T1000 (cell line): ENCODE results near the gene WWC2.

Source experiments
- DNase-seq: peaks from one replicate; lab custom pipeline; 2025; ENCODE audit warnings: mixed read lengths; lab: John Stamatoyannopoulos, UW

Gene WWC2

DNA sequence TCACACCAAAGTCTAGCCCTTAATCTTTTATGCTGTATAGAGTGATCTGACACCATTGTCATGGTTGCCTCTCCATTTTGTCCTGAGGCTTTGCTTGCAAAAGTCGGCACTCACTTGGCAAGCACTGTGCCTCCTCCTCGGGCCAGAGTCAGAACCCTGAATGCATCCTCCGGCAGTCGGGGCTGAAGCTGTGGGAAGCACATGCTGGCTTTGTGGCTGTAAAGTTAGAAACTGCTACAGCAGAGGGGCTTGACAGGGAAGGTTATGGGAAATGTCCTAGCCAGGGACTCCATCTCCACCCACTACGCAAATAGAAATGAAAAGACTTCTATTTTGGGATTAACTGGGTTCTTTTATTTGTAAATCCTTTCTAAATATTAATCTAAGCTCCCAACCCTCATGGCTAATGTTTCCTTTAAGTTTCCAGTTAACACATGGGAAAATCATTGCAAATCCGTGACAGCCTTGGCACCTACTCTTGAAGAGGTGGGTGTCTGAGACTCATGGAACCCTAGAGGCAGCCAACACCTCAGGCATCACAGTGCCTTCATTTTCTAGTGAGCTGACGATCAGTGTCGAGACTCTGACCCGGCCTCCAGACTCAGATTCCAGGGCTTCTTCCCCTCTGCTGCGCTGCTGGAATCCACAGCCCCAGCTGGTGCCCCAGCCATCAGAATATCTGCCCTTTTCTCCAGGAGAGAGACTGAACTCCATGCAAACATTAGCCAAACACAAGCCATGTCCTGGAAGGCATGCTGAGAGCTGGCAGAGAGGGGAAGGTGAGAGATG lies 231.1 kb downstream of the WWC2 start:
- no peak for DNase-seq

- DNase-seq = no peak
Measured at GRCh38 chr4:183330841-183331240, 231.8 kb downstream of the WWC2 start.

DNA sequence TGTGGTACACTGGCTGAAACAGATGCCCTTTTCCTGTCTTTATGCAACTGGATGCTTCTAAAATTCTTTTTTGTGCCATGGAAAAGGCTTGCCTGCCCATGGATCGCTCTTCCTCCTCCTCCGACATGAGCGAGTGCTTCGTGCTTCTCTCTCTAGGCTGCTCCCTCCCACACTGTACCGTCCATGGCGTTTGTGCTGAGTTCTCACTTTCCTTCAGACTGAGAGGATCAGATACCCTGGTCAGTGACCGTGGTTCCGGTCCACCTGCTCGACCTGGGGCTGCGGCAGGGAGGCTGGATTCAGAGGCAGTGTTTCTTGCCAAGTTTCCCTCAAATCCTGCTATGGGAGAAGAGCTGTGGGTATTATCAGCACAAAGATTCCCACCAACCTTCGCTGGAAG lies 233.4 kb downstream of the WWC2 start:
- no peak for DNase-seq

- no peak for DNase-seq
Measured at GRCh38 chr4:183333202-183333601, 234.1 kb downstream of the WWC2 start.

GRCh38 chr4:183333983-183334382 lies 234.9 kb downstream of the WWC2 start:
- DNase-seq = no peak

DNA sequence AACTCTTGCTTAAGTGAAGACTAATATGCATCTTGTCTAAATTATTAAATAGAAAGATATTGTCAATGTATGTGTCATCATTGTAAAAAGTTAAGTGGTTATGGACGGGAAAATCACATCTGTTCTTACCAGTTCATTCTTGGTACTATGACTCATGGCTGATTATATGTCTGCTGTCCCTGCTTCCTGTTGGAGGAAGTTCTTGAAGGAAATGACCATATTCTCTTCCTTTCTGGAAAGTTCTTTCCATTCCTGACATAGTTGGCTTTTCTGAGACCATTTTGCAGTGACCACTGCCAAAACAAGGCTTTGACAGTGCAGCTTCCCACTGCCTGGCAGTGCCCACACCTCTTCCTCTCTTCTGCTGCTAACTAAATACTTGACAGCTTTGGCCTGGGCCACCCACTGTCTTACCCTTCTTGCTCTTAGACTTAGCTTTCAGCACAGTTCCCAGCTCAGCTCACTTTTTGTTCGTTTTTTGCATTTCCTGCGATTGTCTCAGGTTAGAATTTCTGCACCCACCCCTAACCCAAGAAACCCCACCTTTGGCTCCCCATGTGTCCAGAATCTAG lies 236.4 kb downstream of the WWC2 start:
- DNase-seq = no peak

- DNase-seq = no peak
Measured at GRCh38 chr4:183337349-183337748, 238.3 kb downstream of the WWC2 start.

DNA sequence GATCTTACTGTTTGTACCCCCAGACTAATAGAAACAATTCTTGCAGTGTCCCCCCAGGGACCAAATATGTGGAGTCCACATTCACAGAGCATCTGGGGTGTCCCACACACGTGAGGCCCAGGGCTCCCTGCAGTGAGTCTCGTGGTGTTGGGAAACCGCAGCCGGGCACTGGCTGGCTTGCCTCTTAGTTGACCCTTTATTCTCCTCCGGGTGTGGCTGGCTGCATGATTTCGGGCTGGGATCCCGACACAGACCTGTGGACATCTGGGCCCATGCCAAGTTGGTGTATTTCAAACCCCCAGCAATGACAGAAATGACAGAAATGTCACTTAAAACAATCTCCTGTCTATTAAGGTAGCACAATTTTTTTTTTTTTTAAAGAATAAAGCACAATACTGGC lies 238.8 kb downstream of the WWC2 start:
- no peak for DNase-seq

DNA sequence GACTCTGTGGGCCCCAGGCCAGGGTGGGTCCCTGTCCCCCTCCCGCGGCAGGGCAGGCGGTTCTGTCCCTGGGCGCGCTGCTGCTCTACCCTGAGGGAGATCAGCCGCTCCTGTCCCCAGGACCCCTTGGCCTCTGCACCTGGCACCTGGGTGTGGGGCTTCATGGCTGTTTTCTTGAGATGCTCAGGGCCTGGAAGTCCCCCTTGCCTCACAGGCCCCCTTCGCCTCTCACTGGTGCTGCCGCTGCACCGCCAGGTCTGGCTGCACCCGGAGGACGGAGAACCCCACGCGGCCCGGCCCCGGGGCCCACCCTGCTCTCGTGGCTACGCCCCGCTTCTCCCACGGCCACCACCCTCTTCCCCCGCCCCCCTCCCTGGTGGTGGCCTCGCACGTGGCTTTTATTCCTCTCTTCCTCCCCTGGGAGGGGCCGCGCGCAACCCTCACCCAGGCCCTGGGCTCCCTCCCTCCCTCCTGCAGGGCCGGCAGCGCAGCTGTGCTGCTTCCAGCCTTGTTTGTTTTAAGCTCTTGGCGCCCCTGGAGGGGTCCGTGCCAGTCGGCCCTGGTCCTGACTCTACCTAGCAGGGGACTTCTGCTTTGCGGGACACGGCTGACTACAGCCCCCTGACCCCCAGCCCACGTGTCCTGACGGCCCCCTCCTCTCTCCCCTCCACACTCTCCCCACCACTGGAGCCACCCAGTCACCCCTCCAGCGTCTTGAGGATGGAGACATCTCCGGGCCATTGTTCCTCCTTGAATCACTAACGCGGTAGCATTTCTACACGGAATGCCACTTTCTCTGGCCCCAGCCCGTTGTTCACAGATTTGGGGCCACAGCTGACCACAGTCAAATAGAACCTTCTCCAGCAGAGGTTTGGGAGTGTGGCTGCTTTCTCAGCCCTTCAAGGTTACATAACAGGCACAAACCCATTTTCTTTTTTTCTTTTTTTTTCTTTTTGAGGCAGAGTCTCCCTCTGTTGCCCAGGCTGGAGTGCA lies 243.8 kb downstream of the WWC2 start:
- no peak for DNase-seq

GRCh38 chr4:183343730-183344129 lies 244.7 kb downstream of the WWC2 start:
- no peak for DNase-seq

DNA sequence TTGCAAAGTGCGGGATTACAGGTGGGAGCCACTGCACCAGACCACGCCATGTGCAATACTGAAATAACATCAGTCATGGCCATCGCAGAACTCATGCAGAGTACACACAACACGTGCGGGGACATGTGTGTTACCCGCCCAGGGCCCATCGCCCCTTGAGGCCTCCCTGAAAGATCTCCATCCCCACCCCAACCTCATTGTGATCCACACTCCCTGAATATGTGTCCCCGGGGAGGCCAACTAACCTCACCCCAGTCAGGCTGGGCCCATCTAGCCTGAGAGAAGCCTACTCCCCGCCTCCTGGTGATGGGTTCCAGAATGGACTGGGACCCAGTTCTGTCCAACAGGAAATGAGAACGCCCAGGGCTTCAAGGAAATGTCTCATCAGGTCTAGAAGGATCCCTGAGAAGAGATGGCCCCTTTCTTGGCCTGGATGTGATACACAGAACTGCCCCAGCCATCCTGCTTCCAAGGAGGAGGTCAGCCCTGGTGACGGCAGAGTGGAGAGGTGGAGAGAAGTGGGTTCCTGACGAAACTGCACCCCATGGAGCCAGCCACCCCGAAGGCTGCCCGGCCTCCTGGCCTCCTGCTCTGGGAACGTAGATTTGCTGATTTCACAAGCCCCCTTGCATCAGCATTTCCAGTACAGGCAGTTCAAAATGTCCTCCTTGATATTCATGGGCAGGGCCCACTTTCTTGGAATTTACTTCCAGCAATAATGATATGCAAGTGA lies 245.6 kb downstream of the WWC2 start:
- no peak for DNase-seq

- DNase-seq = no peak
Measured at GRCh38 chr4:183345261-183345660, 246.2 kb downstream of the WWC2 start.

DNA sequence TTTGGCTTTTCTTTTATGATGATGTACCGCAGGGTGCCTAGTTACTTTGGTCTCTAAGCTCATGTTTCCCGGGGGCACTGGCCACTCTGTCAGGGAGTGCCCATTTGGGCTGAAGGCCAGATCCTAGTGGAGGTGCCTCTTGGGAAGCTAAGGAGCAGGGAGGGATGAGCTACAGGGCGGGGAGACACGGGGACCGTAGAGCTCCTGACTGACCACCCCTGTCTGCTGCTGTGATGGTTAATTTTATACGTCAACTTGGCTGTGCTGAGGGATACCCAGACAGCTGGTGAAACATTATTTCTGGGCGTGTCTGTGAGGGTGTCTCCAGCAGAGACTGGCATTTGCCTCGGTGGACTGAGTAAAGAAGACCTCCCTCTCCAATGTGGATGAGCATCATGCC lies 248.1 kb downstream of the WWC2 start:
- DNase-seq = no peak

GRCh38 chr4:183347566-183347965 lies 248.5 kb downstream of the WWC2 start:
- no peak for DNase-seq

- DNase-seq = no peak
Measured at GRCh38 chr4:183348136-183348535, 249.1 kb downstream of the WWC2 start.

GRCh38 chr4:183348706-183349659 lies 249.9 kb downstream of the WWC2 start:
- DNase-seq = peak; percentile 52

DNA sequence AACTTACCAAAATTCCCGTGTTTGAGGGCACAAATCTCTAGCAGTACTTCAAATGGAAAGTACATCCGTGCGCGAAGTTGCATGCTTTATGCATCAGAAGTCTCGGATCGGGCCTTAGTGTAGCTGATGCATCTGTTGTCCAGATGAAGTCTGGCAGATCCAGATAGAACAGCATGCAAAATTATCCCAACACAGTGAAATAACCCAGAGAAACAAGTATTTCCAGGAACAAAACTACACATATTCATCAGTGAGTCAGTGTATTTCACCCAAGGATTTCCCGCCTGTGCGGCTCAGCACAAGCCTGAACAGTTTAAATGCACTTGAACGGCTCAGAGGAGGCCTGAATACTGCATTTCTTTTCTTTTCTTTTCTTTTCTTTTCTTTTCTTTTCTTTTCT lies 250.6 kb downstream of the WWC2 start:
- DNase-seq = no peak

DNA sequence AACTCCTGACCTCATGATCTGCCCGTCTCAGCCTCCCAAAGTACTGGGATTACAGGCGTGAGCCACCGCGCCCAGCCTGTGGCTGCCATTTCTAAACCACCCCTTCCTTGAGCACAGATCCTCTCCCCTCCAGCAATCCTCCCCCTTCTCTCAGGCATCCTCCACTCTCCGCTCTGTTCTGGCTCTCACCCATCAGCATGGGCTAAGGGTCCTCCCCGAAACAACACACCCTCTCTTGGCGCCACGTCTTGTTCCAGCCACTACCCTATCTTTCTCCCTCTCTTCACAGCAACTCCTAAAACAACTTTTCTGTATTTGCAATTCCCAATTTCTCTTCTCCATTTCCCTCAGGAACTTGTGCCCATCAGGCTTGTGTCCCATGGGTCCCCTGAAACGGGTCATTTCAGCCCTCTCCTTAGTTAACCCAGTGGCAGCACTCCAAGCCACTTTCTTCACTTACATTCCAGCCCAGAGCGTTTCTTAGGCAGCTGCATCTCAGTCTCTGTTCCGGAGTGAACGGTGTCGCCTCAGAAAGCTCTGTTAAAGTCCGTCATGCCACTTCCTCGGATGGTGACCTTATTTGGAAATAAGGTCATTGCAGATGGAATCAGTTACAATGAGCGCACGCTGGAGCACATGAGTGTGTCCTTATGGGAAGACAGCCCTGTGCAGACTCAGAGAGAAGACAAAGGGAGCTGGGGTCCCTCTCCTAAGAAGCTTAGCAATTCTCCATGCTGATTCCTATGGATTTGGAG lies 251.4 kb downstream of the WWC2 start:
- no peak for DNase-seq

- DNase-seq = no peak
Measured at GRCh38 chr4:183352546-183352945, 253.5 kb downstream of the WWC2 start.

DNA sequence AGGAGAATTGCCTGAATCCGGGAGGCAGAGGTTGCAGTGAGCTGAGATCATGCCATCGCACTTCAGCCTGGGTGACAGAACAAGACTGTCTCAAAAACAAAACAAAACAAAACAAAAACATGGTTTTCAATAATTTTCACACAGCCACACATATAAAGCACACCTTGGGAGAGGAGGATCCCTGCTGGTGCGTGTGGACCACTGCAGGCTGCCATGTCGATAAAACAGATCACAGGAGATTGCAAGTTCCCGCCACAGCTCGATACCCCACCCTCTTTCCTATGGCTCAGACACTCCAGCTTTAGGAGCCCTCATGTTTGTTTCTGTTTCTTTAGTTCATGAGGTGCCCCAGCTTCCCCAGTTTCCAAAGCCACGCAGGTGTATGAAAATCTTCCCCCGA lies 254.5 kb downstream of the WWC2 start:
- no peak for DNase-seq
